T-cell (primary cell): ENCODE data around the gene TMEM208. TPM values are rescaled to one million over a fixed set of nuclear protein-coding genes. Genes with fewer than 3 reads are reported as not detected.

ENCODE experiments used
- ATAC-seq, 4 experiments: fragments of 200-7000 bp in 3 of 4; fragments of 150-1000 bp in 1 of 4; cut with Tn5 transposase; replicated peaks in 1 of 4; 1 replicate in 3 of 4; 2 replicates in 1 of 4; pipeline ENCODE4 v1.10.0; 2021; ENCODE audit warnings: moderate library complexity in 3 of 4, mild to moderate bottlenecking in 2 of 4, moderate number of reproducible peaks in 1 of 4
- CTCF ChIA-PET, 2 donors: fragments of 300-600 bp; sonication (Branson Sonifier 250); formaldehyde crosslinking; loops; one replicate each; lab custom pipeline; 2022; ENCODE audit warnings: antibody characterized with exemption in 2 of 2; lab: Charles Lee
- POLR2A ChIA-PET, 2 donors: fragments of 300-600 bp; sonication (Branson Sonifier 250); formaldehyde crosslinking; loops; one replicate each; lab custom pipeline; 2022; ENCODE audit warnings: antibody characterized with exemption in 2 of 2; lab: Charles Lee
- DNase-seq, 35 experiments: peaks; one replicate each; pipeline versions ENCODE4 v3.0.0 to v3.0.0-alpha.2; 2013 to 2023
- H3K27ac ChIP-seq: one replicate; pipeline ENCODE4 v1.5.1; 2013; ENCODE audit warnings: low read length
- H3K27me3 ChIP-seq, 2 experiments: replicated peaks in 1 of 2; 1 replicate in 1 of 2; 2 replicates in 1 of 2; pipeline versions ENCODE4 v1.6.1 to v1.7.0; 2013; ENCODE audit warnings: low read length in 1 of 2, mixed read lengths in 1 of 2; ENCODE audit not compliant: control insufficient read depth in 2 of 2, insufficient read depth in 2 of 2; ENCODE audit errors: extremely low read depth in 1 of 2
- H3K36me3 ChIP-seq, 2 donors: 1 replicate in 1 of 2; 2 replicates in 1 of 2; pipeline versions ENCODE4 v1.6.1 to v1.7.0; 2013; ENCODE audit warnings: low read length in 1 of 2; ENCODE audit not compliant: control insufficient read depth in 2 of 2, insufficient read depth in 1 of 2; ENCODE audit errors: extremely low read depth in 1 of 2
- H3K4me1 ChIP-seq, 2 experiments: 1 replicate in 1 of 2; 2 replicates in 1 of 2; pipeline versions ENCODE4 v1.6.1 to v1.7.0; 2013; ENCODE audit warnings: low read length in 2 of 2, mixed read lengths in 1 of 2; ENCODE audit not compliant: insufficient read depth in 2 of 2, control insufficient read depth in 1 of 2; ENCODE audit errors: extremely low read depth in 1 of 2
- H3K4me3 ChIP-seq, 2 donors: 1 replicate in 1 of 2; 2 replicates in 1 of 2; pipeline versions ENCODE4 v1.5.1 to v1.7.0; 2013; ENCODE audit warnings: mild to moderate bottlenecking in 2 of 2, low read length in 1 of 2, moderate library complexity in 1 of 2; ENCODE audit not compliant: control insufficient read depth in 1 of 2; ENCODE audit errors: extremely low read depth in 1 of 2
- H3K9me3 ChIP-seq: 2 replicates; pipeline ENCODE4 v1.7.0; 2013
- H3K27ac Mint-ChIP-seq, 2 donors: one replicate each; pipeline ENCODE4 v1.8.0; 2020 to 2021; ENCODE audit warnings: mild to moderate bottlenecking in 2 of 2, mixed read lengths in 2 of 2
- H3K27me3 Mint-ChIP-seq, 2 donors: one replicate each; pipeline ENCODE4 v1.8.0; 2021 to 2022; ENCODE audit warnings: mixed read lengths in 2 of 2
- H3K36me3 Mint-ChIP-seq: one replicate; pipeline ENCODE4 v1.8.0; 2021; ENCODE audit warnings: mixed read lengths
- H3K4me1 Mint-ChIP-seq, 3 donors: one replicate each; pipeline ENCODE4 v1.8.0; 2020 to 2022; ENCODE audit warnings: mixed read lengths in 3 of 3, mild to moderate bottlenecking in 1 of 3
- H3K4me3 Mint-ChIP-seq, 3 donors: one replicate each; pipeline ENCODE4 v1.8.0; 2020 to 2022; ENCODE audit warnings: mild to moderate bottlenecking in 3 of 3, mixed read lengths in 3 of 3, moderate library complexity in 3 of 3
- H3K9me3 Mint-ChIP-seq, 3 donors: one replicate each; pipeline ENCODE4 v1.8.0; 2020 to 2022; ENCODE audit warnings: mixed read lengths in 3 of 3
- WGBS: methylation state at CpG from one replicate; pipeline ENCODE4 v1.1.5; 2013; ENCODE audit warnings: missing lambda C conversion rate; ENCODE audit not compliant: insufficient coverage; 5-methylcytosine and 5-hydroxymethylcytosine counted together
- total RNA-seq, 35 experiments: library from RNA in 6 of 35; stranded (reverse) in 6 of 35; fragments of 120-200 nt in 1 of 35; gene quantifications; one replicate each; pipeline versions ENCODE4 v1.2.1 to v1.2.4 and lab custom pipeline; 2013 to 2026

Gene TMEM208
- total RNA-seq, 5 donors from 2014 or later (not counting 1 experiment from before 2014, with no cell fraction given), result 28.5 to 40.3 (median 34.8) TPM

GRCh38 chr16:67182288-67182687 lies 44.6 kb upstream of the TMEM208 start:
- peaks cover 21 to 30% (median 22%) of the 10 kb centered on the region in 3 donors for H3K4me1 Mint-ChIP-seq
- no peak overlapping the region for H3K4me3 Mint-ChIP-seq
- Histone ChIP-seq H3K4me3 (no peak overlapping the region), H3K27me3 (peaks cover 3 to 43% of the 10 kb centered on the region in 2 experiments), H3K9me3 (no peaks in the 10 kb centered on the region), H3K27ac (no peak overlapping the region), H3K4me1 (peaks cover 4 to 42% of the 10 kb centered on the region in 2 experiments), H3K36me3 (no peaks in the 10 kb centered on the region)
- no peaks in the 10 kb centered on the region for H3K9me3 Mint-ChIP-seq
- no peaks in the 10 kb centered on the region for H3K36me3 Mint-ChIP-seq
- no peak for DNase-seq
- WGBS, result 100% methylated on average over 2 of the region's 2 CpGs
- no peak overlapping the region for H3K27ac Mint-ChIP-seq
- ATAC-seq, result no peak
- peaks cover 9 to 13% of the 10 kb centered on the region in 2 donors for H3K27me3 Mint-ChIP-seq
- POLR2A ChIA-PET, result interaction anchor here in 1 of 2 donors (1.0 kb wide), 1 partner anchor 230 kb away, joined by 10 read pairs; no protein-coding TSS in a partner anchor
- CTCF ChIA-PET, result interaction anchor here (0.7 to 2.1 kb wide), 2 partner anchors 23 to 29 kb away, joined by 4 to 8 read pairs; partner anchors contain the start of genes FBXL8 (in 1 of the 2) and TRADD (in 1 of the 2)

GRCh38 chr16:67183284-67183626 lies 43.7 kb upstream of the TMEM208 start:
- Histone ChIP-seq H3K36me3 (no peaks in the 10 kb centered on the region), H3K27ac (peak overlapping the region; percentile 84), H3K4me3 (peak overlapping the region; percentile 76 to 80), H3K9me3 (no peaks in the 10 kb centered on the region), H3K27me3 (peaks cover 0 to 42% of the 10 kb centered on the region in 2 experiments), H3K4me1 (peaks cover 4 to 32% of the 10 kb centered on the region in 2 experiments)
- ATAC-seq, result no peak
- Mint-ChIP-seq H3K4me3 (no peak overlapping the region), H3K36me3 (no peaks in the 10 kb centered on the region), H3K4me1 (peaks cover 16 to 21% (median 17%) of the 10 kb centered on the region in 3 donors), H3K27me3 (peaks cover 4 to 10% of the 10 kb centered on the region in 2 donors), H3K27ac (no peak overlapping the region), H3K9me3 (no peaks in the 10 kb centered on the region)
- ChIA-PET POLR2A (interaction anchor here in 1 of 2 donors (0.6 kb wide), 1 partner anchor 239 kb away, joined by 3 read pairs; no protein-coding TSS in a partner anchor), CTCF (interaction anchor here (1.3 to 2.1 kb wide), 2 partner anchors 24 to 172 kb away, joined by 3 to 4 read pairs; partner anchors contain the start of genes FBXL8 (in 1 of the 2) and TRADD (in 1 of the 2))
- DNase-seq, result no peak
- WGBS, result 8% methylated on average over 8 of the region's 11 CpGs

- H3K9me3 ChIP-seq, result no peaks in the 10 kb centered on the region
- H3K27ac ChIP-seq, result peak within 1 kb of the TSS; percentile 84
- H3K4me1 ChIP-seq, result peaks cover 4 to 26% of the 10 kb centered on the region in 2 experiments
- ATAC-seq, result peak; percentile 92 to 95 (median 92)
- under 1% methylated on average over 75 of the region's 77 CpGs for WGBS
- no peaks in the 10 kb centered on the region for H3K36me3 Mint-ChIP-seq
- peak within 1 kb of the TSS; percentile 76 to 80 for H3K4me3 ChIP-seq
- H3K27me3 ChIP-seq, result peaks cover 0 to 43% of the 10 kb centered on the region in 2 experiments
- ChIA-PET CTCF (interaction anchor here (1.3 to 1.6 kb wide), 2 partner anchors 166 to 172 kb away, joined by 3 to 10 read pairs; no protein-coding TSS in a partner anchor), POLR2A (no interaction called here)
- peaks cover 2 to 8% of the 10 kb centered on the region in 2 donors for H3K27me3 Mint-ChIP-seq
- no peaks in the 10 kb centered on the region for H3K36me3 ChIP-seq
- peak; percentile 83 to 97 (median 94) for DNase-seq
- H3K4me3 Mint-ChIP-seq, result peak within 1 kb of the TSS in 1 of 3 donors; percentile 82
- H3K9me3 Mint-ChIP-seq, result no peaks in the 10 kb centered on the region
- H3K4me1 Mint-ChIP-seq, result peaks cover 13 to 17% (median 16%) of the 10 kb centered on the region in 3 donors
- no peak within 1 kb of the TSS for H3K27ac Mint-ChIP-seq
These were observed 43.1 kb upstream of the TMEM208 start, which contains the start of gene MATCAP1 for GRCh38 chr16:67183627-67184452. MATCAP1 (minus strand) TSS chr16:67183963; CDS start chr16:67180610, 3,353 bp downstream.

GRCh38 chr16:67184453-67184994 lies 42.4 kb upstream of the TMEM208 start:
- peak in 2 of 35 experiments; percentile 30 to 32 for DNase-seq
- Mint-ChIP-seq H3K4me1 (peaks cover 11 to 15% (median 14%) of the 10 kb centered on the region in 3 donors), H3K27ac (no peak overlapping the region)

GRCh38 chr16:67184995-67185650 lies 41.8 kb upstream of the TMEM208 start:
- Histone ChIP-seq H3K27ac (no peak overlapping the region), H3K4me3 (peak overlapping the region; percentile 1 to 80), H3K36me3 (no peaks in the 10 kb centered on the region), H3K27me3 (peaks cover 0 to 35% of the 10 kb centered on the region in 2 experiments), H3K9me3 (no peaks in the 10 kb centered on the region), H3K4me1 (peaks cover 4 to 22% of the 10 kb centered on the region in 2 experiments)
- Mint-ChIP-seq H3K4me3 (peak overlapping the region in 1 of 3 donors; percentile 82), H3K27ac (peak overlapping the region; percentile 66 to 77), H3K4me1 (peaks cover 11 to 15% (median 14%) of the 10 kb centered on the region in 3 donors), H3K27me3 (peaks cover 0 to 6% of the 10 kb centered on the region in 2 donors), H3K9me3 (no peaks in the 10 kb centered on the region), H3K36me3 (no peaks in the 10 kb centered on the region)
- POLR2A ChIA-PET, result no interaction called here
- DNase-seq (peak; percentile 48 to 88 (median 76)), ATAC-seq (peak in 3 of 4 experiments; percentile 14 to 22 (median 22))
- WGBS, result 22% methylated on average over 37 of the region's 43 CpGs
- CTCF ChIA-PET, result interaction anchor here (0.6 to 1.6 kb wide), 6 partner anchors 10 to 693 kb away, joined by 3 to 10 read pairs (median 5); partner anchors contain the start of genes FBXL8 (in 1 of the 2) and TRADD (in 1 of the 2)

More at GRCh38 chr16:67184453-67184994, 42.4 kb upstream of the TMEM208 start:
- ChIA-PET CTCF (interaction anchor here (0.6 to 1.6 kb wide), 4 partner anchors 9 to 167 kb away, joined by 4 to 10 read pairs (median 6); partner anchors contain the start of genes FBXL8 (in 1 of the 2) and TRADD (in 1 of the 2)), POLR2A (no interaction called here)
- Mint-ChIP-seq H3K27me3 (peaks cover 0 to 6% of the 10 kb centered on the region in 2 donors), H3K4me3 (peak overlapping the region in 1 of 3 donors; percentile 82), H3K36me3 (no peaks in the 10 kb centered on the region), H3K9me3 (no peaks in the 10 kb centered on the region)
- peak; percentile 1 to 23 (median 10) for ATAC-seq
- Histone ChIP-seq H3K27ac (no peak overlapping the region), H3K36me3 (no peaks in the 10 kb centered on the region), H3K27me3 (peaks cover 0 to 37% of the 10 kb centered on the region in 2 experiments), H3K4me1 (peaks cover 4 to 22% of the 10 kb centered on the region in 2 experiments), H3K9me3 (no peaks in the 10 kb centered on the region), H3K4me3 (peak overlapping the region; percentile 76 to 80)
- WGBS, result 9% methylated on average over 59 of the region's 59 CpGs
